Cardiac muscle cell (in vitro differentiated cells and primary cell): ENCODE data around the gene GRIP1. TPM values are rescaled to one million over a fixed set of nuclear protein-coding genes. Genes with fewer than 3 reads are reported as not detected.

Source experiments
- DNase-seq, 2 donors: peaks; one replicate each; pipeline versions ENCODE4 v3.0.0 to v3.0.0-alpha.2; 2010 to 2017; ENCODE audit warnings: low read depth in 1 of 2, low spot score in 1 of 2
- H3K27ac ChIP-seq: fragments of 200-600 bp; sonication (generic); 2 replicates; pipeline ENCODE4 v1.5.1; 2016
- H3K27me3 ChIP-seq: fragments of 200-600 bp; sonication (generic); 2 replicates; pipeline ENCODE4 v1.6.0; 2016; ENCODE audit warnings: control low read depth
- H3K36me3 ChIP-seq: fragments of 200-600 bp; sonication (generic); 2 replicates; pipeline ENCODE4 v1.5.1; 2016; ENCODE audit warnings: control low read depth
- H3K4me1 ChIP-seq: fragments of 200-600 bp; sonication (generic); 2 replicates; pipeline ENCODE4 v1.8.1; 2017; ENCODE audit warnings: low read depth, mild to moderate bottlenecking, mixed run types
- H3K4me3 ChIP-seq: fragments of 200-600 bp; sonication (generic); 2 replicates; pipeline ENCODE4 v1.5.1; 2016; ENCODE audit warnings: mild to moderate bottlenecking
- H3K9me3 ChIP-seq: fragments of 200-600 bp; sonication (generic); 2 replicates; pipeline ENCODE4 v1.5.1; 2017; ENCODE audit warnings: low read depth, mild to moderate bottlenecking, control low read depth
- CTCF ChIP-seq: IDR thresholded peaks from 2 replicates; pipeline ENCODE4 v1.5.1; 2012; ENCODE audit warnings: low read depth, mild to moderate bottlenecking, low read length
- polyA plus RNA-seq: library from polyadenylated mRNA; unstranded; fragments of >200 nt; fragmentation: Nextera tagmentation; extraction: Ambion mirVana; gene quantifications from 2 replicates; pipeline ENCODE4 v1.2.1, GENCODE V29; 2016
- total RNA-seq: library from RNA; depleted of rRNA; stranded (reverse); fragments of >200 nt; gene quantifications from 2 replicates; pipeline ENCODE4 v1.2.3, GENCODE V29; 2016

The GRIP1 gene
- total and polyA plus RNA-seq, 2 experiments from 2014 or later: 2.6 to 5.2 TPM

- DNase-seq: no peak
- Histone ChIP-seq H3K36me3 (no peaks in the 10 kb centered on the region), H3K4me3 (no peak overlapping the region), H3K9me3 (no peaks in the 10 kb centered on the region), H3K4me1 (no peaks in the 10 kb centered on the region), H3K27ac (no peak overlapping the region), H3K27me3 (no peaks in the 10 kb centered on the region)
- TF ChIP-seq CTCF: no peak
Measured at GRCh38 chr12:66361703-66362102, 317.2 kb downstream of the GRIP1 start.

DNA sequence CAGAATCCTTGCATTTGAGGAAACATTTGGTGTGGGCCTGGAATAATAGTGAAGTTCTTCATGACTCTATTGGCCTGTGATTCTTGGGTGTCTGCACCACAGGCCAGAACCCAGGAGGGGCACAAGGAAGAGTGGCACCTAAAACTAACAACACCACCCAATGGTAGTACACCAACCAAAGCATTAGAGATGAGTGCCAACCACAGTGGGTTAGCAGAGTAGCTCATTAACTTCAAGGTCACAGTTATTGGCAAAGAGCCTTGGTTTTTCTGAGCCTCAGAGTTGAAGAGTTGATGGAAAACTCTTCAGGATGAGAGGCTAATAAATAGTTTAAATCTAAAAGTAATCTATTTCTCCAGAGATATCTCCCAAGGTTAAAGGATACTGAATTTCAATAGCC is 319.6 kb downstream of the GRIP1 start:
- Histone ChIP-seq H3K27ac (no peak overlapping the region), H3K4me1 (no peaks in the 10 kb centered on the region), H3K4me3 (no peak overlapping the region), H3K9me3 (no peaks in the 10 kb centered on the region), H3K36me3 (no peaks in the 10 kb centered on the region), H3K27me3 (no peaks in the 10 kb centered on the region)
- no peak for TF ChIP-seq CTCF
- DNase-seq: no peak

GRCh38 chr12:66354291-66354690 is 324.6 kb downstream of the GRIP1 start:
- no peak overlapping the region for H3K27ac ChIP-seq
- no peak overlapping the region for H3K4me3 ChIP-seq
- H3K27me3 ChIP-seq: no peaks in the 10 kb centered on the region
- TF ChIP-seq CTCF: no peak
- H3K9me3 ChIP-seq: no peaks in the 10 kb centered on the region
- H3K4me1 ChIP-seq: no peaks in the 10 kb centered on the region
- no peaks in the 10 kb centered on the region for H3K36me3 ChIP-seq
- DNase-seq: no peak

DNA sequence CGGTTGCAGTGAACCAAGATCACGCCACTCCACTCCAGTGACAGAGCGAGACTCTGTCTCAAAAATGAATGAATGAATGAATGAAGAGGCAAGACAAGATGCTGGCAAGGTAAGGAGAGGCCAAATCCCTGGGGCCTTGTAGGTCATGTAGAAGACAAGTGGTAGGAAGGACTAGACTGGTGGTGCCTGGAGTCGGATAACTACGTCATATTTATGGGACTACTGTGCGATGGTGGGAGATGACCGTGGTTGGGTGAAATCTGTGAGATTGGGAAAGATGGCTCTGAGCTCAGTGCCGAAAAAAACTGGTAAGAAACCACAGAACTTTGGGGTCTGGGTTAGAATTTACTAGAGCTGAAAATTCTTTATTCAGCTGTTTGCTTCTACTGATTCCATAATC is 326.0 kb downstream of the GRIP1 start:
- Histone ChIP-seq H3K4me1 (no peaks in the 10 kb centered on the region), H3K9me3 (no peaks in the 10 kb centered on the region), H3K27me3 (no peaks in the 10 kb centered on the region), H3K4me3 (no peak overlapping the region), H3K27ac (no peak overlapping the region), H3K36me3 (no peaks in the 10 kb centered on the region)
- TF ChIP-seq CTCF: no peak
- no peak for DNase-seq

DNA sequence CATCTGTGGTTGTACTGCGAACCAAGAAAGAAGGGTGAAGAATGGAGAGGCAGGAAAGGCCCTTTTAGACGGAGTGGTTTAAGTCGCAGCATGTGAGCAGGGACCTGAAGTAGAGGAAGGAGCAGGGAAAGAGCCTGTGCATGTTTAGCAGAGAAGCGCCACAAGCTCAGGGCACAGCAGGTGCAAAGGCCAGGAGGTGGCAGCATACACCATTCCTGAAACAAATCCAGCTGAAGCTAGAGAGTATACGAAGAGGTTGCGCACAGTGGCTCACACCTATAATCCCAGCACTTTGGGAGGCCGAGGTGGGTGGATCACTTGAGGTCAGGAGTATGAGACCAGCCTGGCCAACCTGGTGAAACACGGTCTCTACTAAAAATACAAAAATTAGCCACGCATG is 326.7 kb downstream of the GRIP1 start:
- Histone ChIP-seq H3K9me3 (no peaks in the 10 kb centered on the region), H3K27me3 (no peaks in the 10 kb centered on the region), H3K4me1 (no peaks in the 10 kb centered on the region), H3K27ac (no peak overlapping the region), H3K36me3 (no peaks in the 10 kb centered on the region), H3K4me3 (no peak overlapping the region)
- peak; percentile 23 to 32 for DNase-seq
- TF ChIP-seq CTCF: peak; percentile 20

GRCh38 chr12:66351301-66351700 is 327.6 kb downstream of the GRIP1 start:
- TF ChIP-seq CTCF: no peak

More at GRCh38 chr12:66351301-66351700, 327.6 kb downstream of the GRIP1 start:
- Histone ChIP-seq H3K27ac (no peak overlapping the region), H3K9me3 (no peaks in the 10 kb centered on the region), H3K27me3 (no peaks in the 10 kb centered on the region), H3K4me3 (no peak overlapping the region), H3K4me1 (no peaks in the 10 kb centered on the region), H3K36me3 (no peaks in the 10 kb centered on the region)
- no peak for DNase-seq
